Stimulated activated CD4-positive, alpha-beta T cell treated with anti-CD3 and anti-CD28 coated beads, Interleukin-1b, Interleukin-23, amount 100 ng/mL, for 24 hours (primary cell): Measurements from ENCODE around the gene MRPS34.

Source experiments
- DNase-seq, 4 experiments: peaks; one replicate each; pipeline ENCODE4 v3.0.0-alpha.2; 2020; ENCODE audit warnings: low read depth in 4 of 4, low spot score in 1 of 4

MRPS34 gene

DNA sequence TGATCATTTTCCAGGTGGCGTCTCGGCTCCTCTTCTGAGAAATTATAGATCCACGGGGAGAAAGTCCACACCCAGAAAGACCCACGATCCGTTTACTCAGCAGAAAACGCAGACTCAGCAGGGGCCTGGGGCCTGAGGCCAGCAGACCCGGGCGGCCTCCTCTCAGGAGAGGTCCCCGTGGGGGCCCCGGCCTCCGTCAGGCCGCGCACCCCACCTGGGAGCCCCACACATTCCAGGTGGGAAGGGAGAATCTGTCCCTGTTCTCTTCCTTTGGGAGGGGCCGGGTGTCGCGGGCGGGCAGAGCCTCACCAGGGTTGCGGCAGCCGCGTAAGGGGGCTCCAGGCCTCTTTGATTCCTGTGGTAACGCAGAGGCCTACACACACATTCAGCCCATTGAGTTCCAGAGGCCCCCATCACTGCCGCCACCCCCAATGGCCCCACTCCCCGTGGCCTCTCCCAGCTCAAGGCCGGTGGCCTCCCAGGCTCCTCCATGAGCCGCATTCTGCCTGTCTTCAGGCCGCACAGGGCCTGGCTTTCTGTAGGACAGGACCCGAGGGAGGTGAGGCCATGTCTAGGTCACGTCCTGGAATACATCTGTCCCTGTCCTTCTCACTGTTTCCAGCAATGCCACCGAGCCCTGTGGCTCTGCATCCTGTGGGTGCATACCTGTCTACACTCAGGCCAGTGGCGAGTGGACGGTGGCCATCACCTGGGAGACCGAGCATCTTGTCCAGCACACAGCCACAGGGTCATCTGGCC lies 22.2 kb upstream of the MRPS34 start:
- DNase-seq = no peak

DNA sequence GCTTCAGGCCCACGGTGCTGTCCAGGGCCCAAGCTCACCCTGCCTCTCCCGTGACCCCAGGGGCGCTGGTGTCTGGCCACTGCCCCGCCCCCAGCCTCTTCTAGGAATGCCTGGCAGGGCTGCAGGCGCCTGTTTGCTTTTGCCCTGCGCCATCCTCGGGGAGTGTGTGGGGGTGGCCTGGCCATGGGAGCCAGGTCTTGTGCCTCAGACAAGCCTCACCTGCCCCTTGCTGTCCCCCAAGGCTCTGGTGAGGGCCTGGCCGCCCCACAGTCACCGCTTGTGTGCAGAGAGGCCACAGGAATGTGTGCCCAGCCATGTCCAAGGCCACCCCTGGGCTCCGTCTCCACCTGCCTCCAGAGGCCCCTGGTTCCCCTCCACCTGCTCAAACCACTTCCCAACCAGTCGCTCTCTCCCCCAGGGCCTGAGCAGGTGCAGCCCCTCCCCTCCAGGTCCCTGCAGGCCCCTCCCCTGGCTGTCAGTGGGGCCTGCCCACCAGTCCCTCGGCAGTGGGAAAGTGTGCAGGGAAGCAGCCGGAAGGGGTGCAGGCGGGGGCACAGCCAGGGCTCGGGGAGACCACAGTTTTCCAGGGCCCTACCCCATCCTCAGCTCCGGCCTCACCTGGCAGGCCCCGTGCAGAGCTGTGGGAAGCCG lies 21.4 kb upstream of the MRPS34 start:
- no peak for DNase-seq

DNA sequence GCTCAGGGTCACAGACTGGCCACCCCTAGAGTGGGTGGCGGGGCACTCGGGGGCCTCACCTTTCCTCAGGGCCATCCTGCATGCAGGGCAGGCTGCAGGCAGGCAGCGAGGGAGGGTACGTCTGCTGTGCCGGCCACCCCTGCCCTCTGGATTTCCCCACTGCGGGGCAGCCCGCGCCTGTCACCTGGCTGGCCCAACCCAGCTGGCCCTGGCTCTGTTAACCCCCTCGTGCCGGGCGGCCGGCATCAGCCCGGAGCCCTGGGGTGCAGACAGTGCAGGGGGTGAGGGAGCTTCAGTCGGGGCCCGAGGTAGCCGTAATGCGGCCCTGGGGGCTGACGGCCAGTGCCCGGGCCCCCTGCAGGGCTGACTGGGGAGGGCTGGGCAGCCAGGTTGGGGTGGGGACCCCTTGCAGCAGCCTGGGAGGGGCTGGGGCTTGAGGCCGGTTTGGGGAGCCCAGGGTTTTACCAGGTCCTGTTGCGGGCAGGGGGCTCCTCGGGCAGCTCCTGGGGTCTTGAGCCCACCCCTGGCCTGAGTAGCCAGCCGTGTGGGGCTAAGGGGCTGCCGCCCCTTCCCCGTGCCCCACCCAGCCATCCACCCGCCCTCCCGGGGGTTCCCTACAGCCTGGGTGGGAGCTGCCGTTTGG lies 20.8 kb upstream of the MRPS34 start, which contains the start of gene IGFALS:
Gene IGFALS, minus strand, starts transcription at position 128 of the 643 bp plus-strand sequence. Its CDS starts 53 bp downstream, at position 75.
- no peak for DNase-seq

DNA sequence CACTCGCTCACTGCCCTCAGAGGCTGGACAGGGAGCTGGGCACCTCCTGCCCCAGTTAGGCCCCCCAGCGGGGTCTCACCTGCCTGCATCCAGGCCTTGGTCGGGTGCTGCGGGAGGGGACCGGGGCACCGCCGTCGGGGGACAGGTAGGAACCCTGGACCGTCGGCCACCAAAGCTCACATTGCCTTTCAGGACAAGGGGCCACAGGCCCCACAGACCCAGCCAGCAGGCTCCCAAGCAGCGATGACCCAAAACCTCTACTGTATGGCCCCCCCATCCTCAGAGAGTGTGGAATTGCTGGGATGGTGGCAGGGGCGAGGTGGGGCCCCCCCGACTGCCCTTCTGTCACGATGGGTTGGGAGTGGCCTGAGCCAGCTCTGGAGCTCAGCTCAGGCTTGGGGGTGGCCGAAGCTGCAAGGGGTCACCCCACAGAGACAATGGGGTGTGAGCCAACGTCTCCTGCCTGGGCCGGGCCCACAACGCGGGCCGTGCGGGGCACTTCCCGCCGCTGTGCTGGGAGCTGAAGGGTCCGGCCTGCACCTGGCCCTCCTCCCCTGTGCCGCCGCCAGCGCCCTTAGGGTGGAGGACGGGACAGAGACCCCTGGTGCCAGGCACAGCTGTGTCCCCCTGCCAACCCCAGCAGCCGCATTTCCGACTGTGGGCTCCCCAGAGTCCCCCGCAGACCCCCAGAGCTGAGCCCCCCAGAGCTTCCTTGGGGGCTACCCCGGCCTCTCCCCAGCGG lies 20.1 kb upstream of the MRPS34 start:
- DNase-seq = no peak

DNA sequence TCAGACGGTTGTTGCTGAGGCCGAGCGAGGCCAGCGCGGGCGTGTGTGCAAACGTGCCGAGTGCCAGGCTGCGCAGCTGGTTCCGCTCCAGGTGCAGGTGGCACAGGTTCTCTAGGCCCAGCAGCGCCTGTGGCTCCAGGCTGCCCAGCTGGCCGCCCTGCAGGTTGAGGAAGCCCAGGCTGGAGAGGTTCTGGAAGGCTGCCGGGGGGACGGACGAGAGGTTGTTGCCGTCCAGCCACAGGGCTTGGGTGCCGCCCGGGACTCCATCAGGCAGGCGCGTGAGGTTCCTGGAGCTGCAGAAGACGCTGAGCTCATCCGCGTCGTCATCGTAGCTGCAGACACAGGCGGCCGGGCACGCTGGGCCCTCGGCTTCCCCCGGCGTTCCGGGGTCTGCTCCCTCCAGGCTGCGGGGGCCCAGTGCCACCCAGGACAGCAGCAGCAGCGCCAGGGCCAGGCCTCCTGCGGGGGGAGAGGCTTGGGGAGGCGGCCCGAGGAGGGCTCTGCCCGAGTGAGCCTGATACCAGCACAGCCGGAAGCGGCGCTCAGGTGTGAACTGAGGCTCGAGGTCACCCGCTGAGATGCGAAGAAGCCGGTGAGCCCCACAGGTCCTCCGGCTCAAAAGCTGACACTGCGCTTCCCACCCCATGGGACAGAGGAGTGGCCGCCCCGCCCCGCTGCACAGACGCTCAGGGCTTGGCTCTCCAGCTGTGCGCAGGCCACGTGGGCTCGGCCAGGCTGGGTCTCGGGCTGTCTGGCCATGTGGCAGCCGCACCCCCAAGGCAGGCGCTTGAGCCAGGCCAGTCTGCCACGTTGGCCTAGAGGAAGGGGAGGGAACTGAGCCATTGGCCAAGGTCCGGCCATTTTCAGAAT lies 19.2 kb upstream of the MRPS34 start:
- DNase-seq = no peak

DNA sequence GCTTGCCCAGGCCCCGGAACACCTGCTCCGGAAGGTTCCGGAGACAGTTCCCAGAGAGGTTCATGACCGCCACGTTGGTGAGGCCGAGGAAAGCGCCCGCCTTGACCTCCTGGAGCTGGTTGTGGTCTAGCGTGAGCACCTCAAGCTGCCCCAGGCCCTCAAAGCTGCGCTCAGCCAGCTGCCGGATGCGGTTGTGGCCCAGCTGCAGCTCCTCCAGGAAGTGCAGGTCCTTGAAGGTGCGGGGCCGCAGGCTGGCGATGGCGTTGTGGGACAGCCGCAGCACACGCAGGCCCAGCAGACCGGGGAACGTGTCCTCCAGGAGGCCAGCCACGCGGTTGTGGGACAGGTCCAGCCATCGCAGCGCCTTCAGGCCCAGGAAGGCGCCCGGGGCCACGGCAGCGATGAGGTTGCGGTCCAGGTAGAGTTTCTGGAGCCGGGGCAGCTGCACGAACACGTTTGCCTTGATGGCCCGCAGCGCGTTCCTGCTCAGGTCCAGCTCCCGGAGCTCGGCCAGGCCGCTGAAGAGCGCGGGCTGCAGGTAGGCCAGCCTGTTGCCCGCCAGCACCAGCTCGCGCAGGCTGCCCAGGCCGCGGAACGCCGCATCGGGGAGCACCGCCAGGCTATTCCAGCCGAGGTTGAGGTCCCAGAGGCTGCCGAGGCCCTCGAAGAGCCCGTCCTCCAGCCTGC lies 18.5 kb upstream of the MRPS34 start:
- DNase-seq = no peak

DNA sequence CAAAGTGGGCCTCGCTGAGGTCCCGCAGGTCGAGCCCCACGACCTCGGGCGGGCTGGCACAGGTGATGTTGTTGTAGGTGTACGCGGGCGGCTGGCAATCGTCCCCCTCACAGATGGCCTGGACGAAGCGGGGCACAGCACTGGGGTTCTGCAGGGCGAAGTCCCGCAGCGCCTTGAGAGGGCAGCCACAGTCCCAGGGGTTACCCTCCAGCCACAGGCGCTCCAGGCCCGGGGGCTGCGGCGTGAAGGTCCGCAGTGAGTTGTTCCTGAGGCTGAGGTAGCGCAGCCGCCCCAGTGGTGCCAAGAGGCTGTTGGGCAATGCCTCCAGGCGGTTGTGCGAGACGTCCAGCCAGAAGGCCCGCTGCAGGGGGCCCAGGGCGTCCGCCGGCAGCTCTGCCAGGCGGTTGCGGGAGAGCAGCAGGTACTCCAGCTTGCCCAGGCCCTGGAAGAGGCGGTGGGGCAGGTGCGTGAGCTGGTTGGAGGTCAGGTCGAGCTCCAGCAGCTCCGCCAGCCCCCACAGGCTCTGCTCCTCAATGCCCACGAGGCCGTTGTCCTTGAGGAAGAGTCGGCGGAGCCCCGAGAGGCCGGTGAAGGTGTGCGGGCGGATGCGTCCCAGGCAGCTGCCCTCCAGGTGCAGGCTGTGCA lies 17.8 kb upstream of the MRPS34 start:
- DNase-seq = no peak

DNA sequence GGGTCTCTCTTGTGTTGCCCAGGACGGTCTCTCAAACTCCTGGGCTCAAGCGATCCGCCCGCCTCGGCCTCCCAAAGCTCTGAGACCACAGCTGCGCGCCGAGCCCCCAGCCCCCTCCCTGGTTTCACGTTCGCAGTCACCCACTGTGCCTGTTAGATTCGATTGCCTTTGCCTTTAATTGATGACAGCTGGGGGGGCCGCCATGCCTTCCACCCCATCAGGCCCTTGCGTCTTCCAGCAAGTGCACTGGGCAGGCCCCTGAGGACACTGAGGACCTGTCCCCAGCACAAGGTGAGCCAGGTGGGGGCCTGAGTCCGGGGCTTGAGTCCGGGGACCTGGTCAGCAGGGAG lies 17.3 kb upstream of the MRPS34 start:
- no peak for DNase-seq

DNA sequence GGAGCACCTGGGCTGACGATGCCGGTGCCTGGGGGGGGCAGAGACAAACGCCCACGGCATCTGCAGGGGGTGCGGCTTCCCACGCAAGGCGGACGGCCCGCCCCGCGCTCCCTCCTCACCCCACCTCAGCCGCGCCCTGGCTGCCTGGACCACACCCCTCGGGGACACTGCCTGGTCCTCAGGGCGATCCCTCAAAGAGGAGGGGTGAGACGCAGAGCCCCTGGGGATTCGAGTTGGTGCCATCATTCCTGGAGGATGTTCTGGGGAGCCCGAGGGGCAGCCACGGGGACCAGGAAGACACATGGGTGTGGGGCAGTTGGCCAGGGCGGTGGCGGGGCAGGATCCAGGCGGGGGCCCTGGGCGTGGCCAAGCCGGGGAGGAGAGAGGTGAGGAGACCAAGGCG lies 16.7 kb upstream of the MRPS34 start:
- DNase-seq = no peak

DNA sequence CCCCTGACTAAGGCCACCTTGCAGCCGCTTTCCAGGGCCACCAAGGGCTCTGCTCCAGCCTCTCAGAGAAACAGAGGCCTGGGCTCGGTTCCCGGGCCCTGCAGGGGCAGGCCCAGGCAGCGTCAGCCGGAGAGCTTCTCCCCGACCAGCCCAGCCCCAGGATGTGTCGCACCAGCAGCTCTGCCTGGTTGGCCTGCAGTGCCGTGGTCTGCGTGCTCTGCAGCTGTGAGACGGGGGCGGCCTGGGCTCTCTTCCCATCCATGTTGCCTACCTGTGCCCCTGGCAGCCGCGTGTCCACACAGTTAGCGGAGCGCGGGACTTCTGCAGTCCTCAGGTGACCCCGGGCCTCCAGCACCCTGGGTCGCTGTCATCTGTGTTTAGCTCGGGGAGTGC lies 15.8 kb upstream of the MRPS34 start:
- no peak for DNase-seq

DNA sequence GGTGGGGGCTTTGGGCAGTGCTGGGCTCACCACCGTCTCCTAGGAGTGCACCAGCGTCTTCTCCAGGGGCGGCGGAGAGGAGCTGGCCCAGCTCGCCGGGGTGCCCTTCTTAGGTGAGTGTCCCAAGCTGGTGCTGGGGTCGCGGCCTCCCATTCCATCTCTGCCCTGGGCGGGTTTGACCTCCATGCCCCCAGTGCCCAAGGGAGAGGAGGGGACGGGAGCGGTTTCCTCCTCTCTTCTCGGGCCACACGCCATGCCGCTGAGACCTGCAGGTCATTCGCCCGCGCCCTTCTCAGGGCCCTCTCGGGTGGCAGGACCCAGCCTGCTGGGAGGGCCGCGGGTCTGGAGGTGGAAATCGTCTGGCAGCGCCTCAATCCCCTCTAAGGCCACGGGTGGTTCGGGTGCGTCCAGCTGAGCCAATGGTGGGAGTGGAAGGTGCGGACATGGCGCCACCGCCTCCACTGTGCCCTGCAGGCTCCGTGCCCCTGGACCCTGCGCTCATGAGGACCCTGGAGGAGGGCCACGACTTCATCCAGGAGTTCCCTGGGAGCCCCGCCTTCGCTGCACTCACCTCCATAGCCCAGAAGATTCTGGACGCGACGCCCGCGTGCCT lies 15.3 kb upstream of the MRPS34 start:
- DNase-seq = no peak

DNA sequence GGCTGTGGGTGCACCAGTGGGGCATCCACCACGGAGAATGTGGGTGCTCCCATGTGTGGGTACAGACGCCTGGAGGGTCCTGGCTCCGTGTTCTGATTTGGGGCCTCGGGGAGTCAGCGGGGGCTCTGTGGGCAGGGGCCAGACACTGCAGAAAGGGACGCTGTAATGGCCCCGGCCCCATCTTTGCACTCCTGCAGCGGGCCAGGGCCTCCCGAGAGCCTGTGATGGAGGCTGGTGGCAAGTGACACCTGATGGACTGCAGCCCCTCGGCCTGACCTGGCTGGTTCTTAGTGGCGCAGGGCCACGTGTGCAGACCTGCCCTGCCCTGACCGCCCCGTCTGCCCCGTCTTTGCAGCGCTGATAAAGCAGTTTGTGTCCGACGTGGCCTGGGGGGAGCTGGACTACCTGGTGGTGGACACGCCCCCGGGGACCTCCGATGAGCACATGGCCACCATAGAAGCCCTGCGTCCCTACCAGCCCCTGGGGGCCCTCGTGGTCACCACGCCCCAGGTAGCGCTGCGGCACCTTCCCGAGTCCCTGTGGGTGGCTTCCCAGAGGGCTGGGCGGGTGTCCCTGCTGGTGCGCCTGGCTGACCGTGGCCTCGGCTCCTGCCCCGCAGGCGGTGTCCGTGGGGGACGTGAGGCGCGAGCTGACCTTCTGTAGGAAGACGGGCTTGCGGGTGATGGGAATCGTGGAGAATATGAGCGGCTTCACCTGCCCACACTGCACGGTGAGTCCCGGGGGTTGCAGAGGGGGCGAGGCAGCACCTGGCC lies 14.6 kb upstream of the MRPS34 start:
- no peak for DNase-seq

DNA sequence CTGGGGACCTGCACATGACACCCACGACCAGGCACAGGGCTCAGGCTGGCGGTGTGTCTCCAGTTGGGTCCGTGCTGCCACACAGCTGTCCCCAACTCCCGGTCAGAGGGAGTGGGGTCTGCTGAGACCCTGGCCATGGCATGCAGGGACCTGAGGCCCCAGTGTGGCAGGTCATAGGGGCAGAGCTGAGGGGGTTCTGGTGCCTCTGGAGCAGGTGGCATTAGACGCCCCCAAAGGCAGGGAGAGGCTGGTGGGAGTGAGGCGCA lies 14.1 kb upstream of the MRPS34 start:
- DNase-seq = no peak

DNA sequence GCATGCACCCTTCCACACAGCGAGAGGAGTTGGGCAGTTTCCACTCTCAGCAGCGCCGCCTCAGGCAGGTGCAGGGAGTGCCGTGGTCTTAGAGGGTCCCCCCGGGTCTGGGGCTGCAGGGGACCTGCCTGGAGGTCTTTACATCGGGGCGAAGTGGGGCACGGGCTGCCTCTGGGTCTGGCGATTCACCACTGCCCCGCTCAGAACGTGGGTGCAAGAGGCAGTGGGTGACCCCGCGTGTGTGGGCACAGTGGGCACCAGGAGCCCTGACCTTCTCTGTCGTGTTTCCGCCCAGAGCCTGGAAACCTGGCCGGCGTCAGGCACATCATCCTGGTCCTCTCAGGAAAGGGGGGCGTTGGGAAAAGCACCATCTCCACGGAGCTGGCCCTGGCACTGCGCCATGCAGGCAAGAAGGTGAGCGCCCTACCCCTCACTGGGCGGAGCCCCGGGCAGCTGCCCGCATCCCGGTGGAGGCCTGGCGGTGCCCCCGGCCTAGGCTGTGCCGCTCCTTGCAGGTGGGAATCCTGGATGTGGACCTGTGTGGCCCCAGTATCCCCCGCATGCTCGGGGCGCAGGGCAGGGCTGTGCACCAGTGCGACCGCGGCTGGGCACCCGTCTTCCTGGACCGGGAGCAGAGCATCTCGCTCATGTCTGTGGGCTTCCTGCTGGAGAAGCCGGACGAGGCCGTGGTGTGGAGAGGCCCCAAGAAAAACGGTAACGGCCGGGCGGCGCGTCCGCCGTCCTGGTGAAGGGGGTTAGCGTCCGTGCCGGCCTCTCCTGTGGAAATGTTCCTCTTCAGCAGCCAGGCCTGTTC lies 13.5 kb upstream of the MRPS34 start:
- no peak for DNase-seq

DNA sequence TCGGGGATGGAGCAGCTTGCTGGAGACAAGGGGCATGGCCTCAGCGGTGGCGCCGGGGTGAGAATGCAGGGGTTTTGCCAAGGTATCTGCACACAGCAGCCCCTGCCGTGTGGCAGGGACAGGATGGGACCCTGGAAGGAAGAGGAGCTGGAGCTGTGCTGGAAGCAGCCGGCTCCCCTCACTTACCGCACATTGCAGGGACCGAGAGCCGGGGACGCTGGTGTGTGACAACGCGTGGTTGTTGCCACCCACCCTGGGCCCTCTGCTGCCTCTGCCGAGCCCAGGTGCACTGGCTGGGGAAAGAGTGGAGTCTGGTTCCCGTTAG lies 12.9 kb upstream of the MRPS34 start:
- no peak for DNase-seq

DNA sequence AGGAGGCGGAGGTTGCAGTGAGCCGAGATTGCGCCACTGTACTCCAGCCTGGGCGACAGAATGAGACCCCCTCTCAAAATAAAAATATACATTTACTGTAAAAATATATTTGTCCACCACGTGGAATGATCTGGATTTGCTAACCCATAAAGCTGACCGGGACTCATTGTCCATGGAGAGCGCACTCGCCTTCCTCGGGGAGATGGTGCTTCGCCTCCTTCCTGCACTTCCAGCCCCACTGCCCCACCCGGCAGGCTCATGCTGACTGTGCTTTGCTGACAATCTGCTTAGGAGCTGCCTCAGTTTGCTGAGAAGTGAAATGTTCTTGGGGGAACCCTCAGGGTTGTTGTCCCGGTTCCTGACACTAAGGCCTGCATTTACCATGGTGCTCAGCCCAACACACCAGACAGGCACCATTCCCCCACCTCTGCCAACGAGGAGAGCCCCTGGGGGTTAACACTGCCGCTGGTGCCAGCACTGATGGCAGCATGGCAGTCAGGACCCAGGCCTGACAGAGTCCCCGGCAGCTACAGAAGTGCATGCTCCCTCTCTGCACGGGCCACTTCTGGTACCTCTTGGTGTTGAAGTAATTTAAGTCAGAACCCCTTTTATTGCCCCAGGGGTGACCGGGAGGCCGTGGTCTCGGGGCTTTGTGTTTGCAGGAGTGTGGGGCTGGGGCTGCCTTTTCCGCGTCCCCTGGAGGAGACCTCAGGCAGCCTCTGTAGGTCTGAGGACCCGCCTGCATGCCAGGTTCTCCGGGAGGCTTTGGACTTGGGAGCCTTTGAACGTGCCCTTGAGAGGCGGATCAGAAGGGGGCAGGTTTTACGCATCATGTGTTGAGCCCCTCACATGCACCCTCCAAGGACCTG lies 12.3 kb upstream of the MRPS34 start:
- DNase-seq = no peak
